A549 (cell line): ENCODE data around the gene NYAP1. TPM values are rescaled to one million over a fixed set of nuclear protein-coding genes. Genes with fewer than 3 reads are reported as not detected.

Experiments used
- ATAC-seq, 2 experiments: fragments of 200-7000 bp in 1 of 2; fragments of >200 bp in 1 of 2; cut with Nextera tagmentation in 1 of 2; cut with Tn5 transposase in 1 of 2; 3 replicates each; pipeline versions ENCODE4 v1.8.0 to v1.9.1; 2018 to 2020; ENCODE audit warnings: mild to moderate bottlenecking in 1 of 2, moderate library complexity in 1 of 2
- CTCF ChIA-PET: fragments of 300-600 bp; sonication (Branson Sonifier 250); formaldehyde crosslinking; extraction: SDS; loops from one replicate; lab custom pipeline; 2021; ENCODE audit warnings: antibody characterized with exemption, inconsistent platforms; lab: Yijun Ruan, JAX
- POLR2A ChIA-PET: fragments of 350-600 bp; formaldehyde crosslinking; extraction: SDS; loops from one replicate; lab custom pipeline; 2021; ENCODE audit warnings: antibody characterized with exemption, inconsistent platforms; lab: Yijun Ruan, JAX
- DNase-seq, 2 experiments: peaks; one replicate each; pipeline versions ENCODE4 v3.0.0 to v3.0.0-alpha.2; 2011 to 2016; ENCODE audit warnings: low read depth in 1 of 2, low spot score in 1 of 2
- FAIRE-seq: peaks from 2 replicates; lab custom pipeline; 2011; peaks lifted over from hg19 to GRCh38; lab: Jason Lieb, UNC
- H3K27ac ChIP-seq, 2 experiments: fragments of >200 bp; sonication (Bioruptor Twin); formaldehyde crosslinking; 3 replicates each; pipeline ENCODE4 v1.5.1; 2016 to 2017
- H3K4me1 ChIP-seq: fragments of >200 bp; sonication (Bioruptor Twin); formaldehyde crosslinking; 3 replicates; pipeline ENCODE4 v1.6.1; 2016
- H3K4me2 ChIP-seq: fragments of >200 bp; sonication (Bioruptor Twin); formaldehyde crosslinking; 3 replicates; pipeline ENCODE4 v1.6.1; 2016
- H3K4me3 ChIP-seq: fragments of >200 bp; sonication (Bioruptor Twin); formaldehyde crosslinking; 3 replicates; pipeline ENCODE4 v1.5.1; 2016
- H3K9me3 ChIP-seq: fragments of >200 bp; sonication (Bioruptor Twin); formaldehyde crosslinking; 3 replicates; pipeline ENCODE4 v1.6.1; 2016
- CEBPB ChIP-seq, 2 experiments: fragments of >200 bp in 1 of 2; sonication (Bioruptor Twin) in 1 of 2; formaldehyde crosslinking in 1 of 2; IDR thresholded peaks; 2 replicates each; pipeline ENCODE4 v1.6.1; 2012 to 2016
- CHD2 ChIP-seq: fragments of 150-350 bp; IDR thresholded peaks from 2 replicates; pipeline ENCODE4 v1.6.1; 2014; ENCODE audit warnings: low read length; ENCODE audit not compliant: partially characterized antibody
- CHD4 ChIP-seq: fragments of 200-600 bp; sonication (generic); IDR thresholded peaks from 2 replicates; pipeline ENCODE4 v1.6.1; 2016; ENCODE audit warnings: antibody characterized with exemption, mild to moderate bottlenecking, borderline replicate concordance
- CTCF ChIP-seq: fragments of >200 bp; sonication (Bioruptor Twin); formaldehyde crosslinking; IDR thresholded peaks from 3 replicates; pipeline ENCODE4 v1.5.1; 2016
- ELK1 ChIP-seq: fragments of 150-350 bp; IDR thresholded peaks from 2 replicates; pipeline ENCODE4 v1.6.1; 2014; ENCODE audit warnings: low read depth, mild to moderate bottlenecking, low read length
- ESRRA ChIP-seq: fragments of 150-350 bp; IDR thresholded peaks from 2 replicates; pipeline ENCODE4 v1.6.1; 2014; ENCODE audit warnings: mild to moderate bottlenecking, low read length, borderline replicate concordance
- FOSB ChIP-seq: fragments of 250-450 bp; sonication (Bioruptor Pico); IDR thresholded peaks from 2 replicates; pipeline ENCODE4 v1.5.0; 2020; ENCODE audit warnings: mild to moderate bottlenecking, moderate library complexity
- GATA3 ChIP-seq: IDR thresholded peaks from 2 replicates; pipeline ENCODE4 v1.6.1; 2012; ENCODE audit warnings: borderline replicate concordance
- HDAC2 ChIP-seq: fragments of 200-600 bp; sonication (generic); IDR thresholded peaks from 2 replicates; pipeline ENCODE4 v1.6.1; 2016
- HOXB13 ChIP-seq: fragments of 250-450 bp; sonication (Bioruptor Pico); IDR thresholded peaks from 2 replicates; pipeline ENCODE4 v1.5.0; 2020; ENCODE audit warnings: low read depth, mild to moderate bottlenecking, moderate library complexity
- JUNB ChIP-seq: fragments of >200 bp; sonication (Bioruptor Twin); formaldehyde crosslinking; IDR thresholded peaks from 2 replicates; pipeline ENCODE4 v1.6.1; 2016
- KDM1A ChIP-seq: fragments of 200-600 bp; sonication (generic); IDR thresholded peaks from 2 replicates; pipeline ENCODE4 v1.6.1; 2016; ENCODE audit warnings: low read depth, mild to moderate bottlenecking
- MAFK ChIP-seq: fragments of 450-650 bp; IDR thresholded peaks from 2 replicates; pipeline ENCODE4 v1.6.1; 2014; ENCODE audit not compliant: partially characterized antibody
- PHF8 ChIP-seq: fragments of 200-600 bp; sonication (generic); IDR thresholded peaks from 2 replicates; pipeline ENCODE4 v1.6.1; 2016; ENCODE audit warnings: low read depth, mild to moderate bottlenecking, antibody characterized with exemption, moderate library complexity, borderline replicate concordance
- RCOR1 ChIP-seq: fragments of 150-350 bp; IDR thresholded peaks from 2 replicates; pipeline ENCODE4 v1.6.1; 2014; ENCODE audit warnings: antibody characterized with exemption, low read length, low read depth
- REST ChIP-seq: fragments of 200-600 bp; sonication (generic); IDR thresholded peaks from 2 replicates; pipeline ENCODE4 v1.6.1; 2016; ENCODE audit warnings: antibody characterized with exemption, mild to moderate bottlenecking, moderate library complexity
- RNF2 ChIP-seq: fragments of 200-600 bp; sonication (generic); IDR thresholded peaks from 2 replicates; pipeline ENCODE4 v1.6.1; 2016; ENCODE audit warnings: low read depth, mild to moderate bottlenecking, antibody characterized with exemption, moderate library complexity, borderline replicate concordance
- USF2 ChIP-seq: fragments of 450-650 bp; IDR thresholded peaks from 2 replicates; pipeline ENCODE4 v1.6.1; 2014; ENCODE audit warnings: antibody characterized with exemption
- ZFP36 ChIP-seq: fragments of 450-650 bp; IDR thresholded peaks from 2 replicates; pipeline ENCODE4 v1.6.1; 2014; ENCODE audit warnings: borderline replicate concordance; ENCODE audit not compliant: partially characterized antibody
- WGBS: methylation state at CpG from one replicate; pipeline ENCODE4 v1.1.6; 2017; ENCODE audit errors: missing lambda C conversion rate; 5-methylcytosine and 5-hydroxymethylcytosine counted together
- polyA plus RNA-seq, 4 experiments: library from polyadenylated mRNA; depleted of rRNA in 3 of 4; stranded (reverse); fragments of >200 nt; fragmentation: RNase III in 1 of 4; extraction: RNeasy Plus Mini Kit Qiagen cat#74134 plus additional on column Dnase treatment in 1 of 4; gene quantifications; 2 replicates in 3 of 4; 3 replicates in 1 of 4; pipeline ENCODE4 v1.2.3, GENCODE V29; 2011 to 2017

NYAP1 gene
- polyA plus RNA-seq, 2 of the 4 experiments (the other 2 are of a cell fraction): 0.47 to 3.1 TPM

- POLR2A ChIA-PET: no interaction called here
- peaks cover 10% of the 10 kb centered on the region; the same call in 2 of the 3 replicates for H3K4me1 ChIP-seq
- 87% methylated on average over 9 of the region's 9 CpGs for WGBS
- H3K27ac ChIP-seq: no peak overlapping the region
- FAIRE-seq (no peak), ATAC-seq (no peak), DNase-seq (no peak)
- H3K4me2 ChIP-seq: no peak overlapping the region
- H3K9me3 ChIP-seq: no peaks in the 10 kb centered on the region
- TF ChIP-seq CEBPB (IDR thresholded peaks at IDR 0.05) (no peak), CTCF (no peak), REST (no peak), CHD4 (no peak), ESRRA (no peak), CHD2 (no peak), RNF2 (no peak), ZFP36 (no peak), RCOR1 (no peak)
- no peak overlapping the region for H3K4me3 ChIP-seq
- CTCF ChIA-PET: interaction anchor here (0.6 to 1.8 kb wide), 6 partner anchors 7 to 145 kb away, joined by 3 to 5 read pairs (median 4); no protein-coding TSS in a partner anchor
Measured at GRCh38 chr7:100443096-100443840, 40.5 kb upstream of the NYAP1 start.

GRCh38 chr7:100444311-100445278 is 39.1 kb upstream of the NYAP1 start:
- peaks cover 10% of the 10 kb centered on the region; the same call in 2 of the 3 replicates for H3K4me1 ChIP-seq
- DNase-seq (peak in 1 of 2 experiments; percentile 43), ATAC-seq (peak; percentile 36 to 58), FAIRE-seq (no peak)
- H3K4me3 ChIP-seq: no peak overlapping the region
- ChIA-PET POLR2A (interaction anchor here (0.5 to 1.0 kb wide), 3 partner anchors 8 to 16 kb away, joined by 3 to 11 read pairs (median 4); partner anchors contain the start of genes MEPCE and ZCWPW1), CTCF (interaction anchor here (0.5 to 1.8 kb wide), 7 partner anchors 17 to 711 kb away, joined by 3 to 5 read pairs (median 3); no protein-coding TSS in a partner anchor)
- H3K4me2 ChIP-seq: 0 out of 3 replicates have a peak overlapping the region, but pooled peaks have one; percentile 9
- H3K27ac ChIP-seq: peak overlapping the region in 1 of 2 experiments; percentile 63; a peak in 3 of 6 replicates
- 62% methylated on average over 12 of the region's 14 CpGs for WGBS
- H3K9me3 ChIP-seq: no peaks in the 10 kb centered on the region
- TF ChIP-seq ELK1: no peak
- TF ChIP-seq HDAC2: no peak
- TF ChIP-seq KDM1A: no peak
- no peak for TF ChIP-seq HOXB13 (CRISPR knock-in tag)
- peak; percentile 50 for TF ChIP-seq USF2
- TF ChIP-seq ZFP36: peak; percentile 81
- peak; percentile 10 for TF ChIP-seq MAFK
- TF ChIP-seq GATA3: no peak
- TF ChIP-seq PHF8: no peak
- no peak for TF ChIP-seq JUNB
- TF ChIP-seq FOSB (CRISPR knock-in tag): no peak
- TF ChIP-seq REST: no peak
